Stimulated activated naive CD4-positive, alpha-beta T cell treated with Interleukin-2 at 50 U/mL for 16 hours (primary cell): ENCODE results near the gene CREBZF.

Source experiments
- DNase-seq: peaks from one replicate; lab custom pipeline; 2025; lab: John Stamatoyannopoulos, UW

Gene CREBZF, protein sequence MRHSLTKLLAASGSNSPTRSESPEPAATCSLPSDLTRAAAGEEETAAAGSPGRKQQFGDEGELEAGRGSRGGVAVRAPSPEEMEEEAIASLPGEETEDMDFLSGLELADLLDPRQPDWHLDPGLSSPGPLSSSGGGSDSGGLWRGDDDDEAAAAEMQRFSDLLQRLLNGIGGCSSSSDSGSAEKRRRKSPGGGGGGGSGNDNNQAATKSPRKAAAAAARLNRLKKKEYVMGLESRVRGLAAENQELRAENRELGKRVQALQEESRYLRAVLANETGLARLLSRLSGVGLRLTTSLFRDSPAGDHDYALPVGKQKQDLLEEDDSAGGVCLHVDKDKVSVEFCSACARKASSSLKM

GRCh38 chr11:85664615-85665481 is at the start of gene CREBZF:
Gene CREBZF (minus strand): TSS chr11:85665129. CDS start chr11:85664875, 254 bp downstream.
- peak; percentile 90 for DNase-seq

DNA sequence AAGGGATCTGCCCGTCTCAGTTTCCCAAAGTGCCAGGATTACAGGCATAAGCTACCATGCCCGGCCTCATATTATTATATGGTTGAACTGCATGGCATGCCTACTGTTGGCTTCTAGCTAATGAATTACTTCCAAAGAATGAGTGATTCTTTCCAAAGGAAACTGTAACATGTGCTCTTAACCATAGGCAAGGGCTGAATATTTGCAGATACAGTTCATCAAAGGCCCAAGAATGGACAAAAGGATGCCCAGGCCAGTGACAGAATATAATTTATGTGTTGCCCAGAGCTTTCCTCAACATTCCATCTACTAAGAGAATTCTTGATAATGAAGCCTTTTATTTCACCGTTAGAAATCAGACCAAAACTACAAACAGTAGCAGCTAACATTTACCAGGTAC is 48.0 kb upstream of the CREBZF start:
- DNase-seq = no peak

- no peak for DNase-seq
Observed at GRCh38 chr11:85710917-85711316, 46.0 kb upstream of the CREBZF start.

GRCh38 chr11:85709941-85710702 is 45.2 kb upstream of the CREBZF start:
- DNase-seq = no peak

DNA sequence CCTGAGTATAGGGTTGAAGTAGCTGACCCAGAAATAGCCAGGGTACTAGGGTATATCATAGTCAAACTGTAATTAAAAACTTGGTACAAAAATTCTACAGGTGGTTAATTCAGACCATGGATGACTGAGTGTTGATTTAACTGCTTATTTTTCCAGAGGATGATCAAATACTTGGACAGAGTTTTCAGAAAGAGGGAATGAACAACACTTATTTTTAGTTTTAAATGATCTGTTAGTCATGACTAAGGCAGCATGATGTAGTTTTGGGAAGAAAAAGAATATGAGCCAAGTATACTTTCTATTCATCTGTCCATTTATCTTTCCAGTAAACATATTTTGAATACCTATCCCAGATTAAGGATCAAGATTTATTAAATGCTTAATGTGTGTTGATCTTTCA is 40.9 kb upstream of the CREBZF start:
- no peak for DNase-seq

GRCh38 chr11:85704967-85705366 is 40.0 kb upstream of the CREBZF start:
- no peak for DNase-seq

DNA sequence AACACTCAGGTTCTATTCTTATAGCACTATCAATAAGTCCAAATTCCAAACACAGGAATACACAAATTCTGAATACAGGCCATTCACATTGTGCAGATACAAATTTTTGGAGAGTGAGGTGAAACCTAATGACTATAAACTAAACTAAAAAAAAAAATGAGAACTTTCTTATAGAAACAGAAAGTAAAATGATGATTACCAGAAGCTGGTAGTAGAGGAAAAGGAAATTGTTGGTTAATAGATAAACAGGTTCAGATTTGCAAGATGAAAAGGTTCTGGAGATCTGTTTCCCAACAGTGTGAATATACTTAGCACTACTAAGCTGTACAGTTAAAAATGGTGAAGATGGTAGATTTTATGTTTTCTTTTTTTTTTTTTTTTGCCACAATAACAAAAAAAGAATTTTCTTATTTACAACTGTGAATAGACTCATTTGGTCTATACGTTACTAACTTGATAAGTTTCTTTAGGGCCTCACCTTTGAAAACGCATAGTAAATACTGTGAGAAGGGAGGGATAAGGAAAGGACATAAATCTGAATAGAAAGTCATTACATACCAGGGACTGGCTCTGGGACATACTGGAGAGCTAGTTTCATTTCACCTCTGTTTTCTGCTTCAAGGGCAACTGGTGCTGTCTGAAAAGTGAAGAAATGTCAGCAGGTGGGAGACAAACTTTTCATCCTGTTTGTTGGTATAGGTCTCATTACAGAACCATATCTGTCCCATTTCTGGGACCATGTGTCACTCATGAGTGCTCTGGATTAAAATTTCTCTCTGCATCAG is 35.2 kb upstream of the CREBZF start:
- no peak for DNase-seq

DNA sequence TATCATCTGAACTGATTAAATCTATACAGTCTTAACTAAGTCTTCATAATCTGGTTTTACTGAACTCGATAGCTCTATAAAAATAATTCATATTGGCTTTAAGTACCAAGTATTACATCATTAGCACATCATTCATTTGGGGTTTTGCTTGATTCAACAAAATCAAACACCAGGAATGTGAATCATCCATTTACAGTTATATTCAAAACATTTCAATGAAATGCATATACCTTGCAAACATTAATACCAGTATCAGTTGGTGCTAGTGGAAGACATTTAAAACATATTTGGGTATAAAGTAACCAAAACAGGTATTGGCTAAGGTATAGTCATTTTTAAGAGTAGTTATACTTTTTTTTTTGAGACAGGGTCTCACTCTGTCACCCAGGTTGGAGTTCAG is 33.3 kb upstream of the CREBZF start:
- no peak for DNase-seq

GRCh38 chr11:85697747-85698146 is 32.8 kb upstream of the CREBZF start:
- DNase-seq = no peak

DNA sequence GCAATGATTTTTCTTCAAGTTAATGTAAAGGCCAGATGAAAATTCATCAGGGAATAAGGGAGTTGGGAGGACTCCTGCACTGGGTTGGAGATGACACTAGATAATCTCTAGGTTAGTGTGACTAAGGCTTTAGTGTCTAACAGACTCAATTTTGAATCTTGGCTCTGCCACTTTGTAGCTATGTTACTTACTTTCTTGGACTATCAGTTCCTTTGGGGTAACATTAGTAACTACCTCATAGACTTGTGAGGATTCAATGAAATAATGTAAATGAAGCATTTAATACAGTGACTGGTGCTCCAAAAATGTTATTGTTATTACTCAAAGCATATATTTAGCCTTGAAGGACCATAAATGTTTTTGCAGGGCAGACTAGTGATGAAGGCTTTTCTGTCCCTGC is 30.6 kb upstream of the CREBZF start:
- no peak for DNase-seq

GRCh38 chr11:85694385-85694980 is 29.6 kb upstream of the CREBZF start:
- no peak for DNase-seq

GRCh38 chr11:85685820-85686459 is 21.0 kb upstream of the CREBZF start, which contains the start of gene CCDC89:
Gene CCDC89 (minus strand): TSS chr11:85686195. CDS start chr11:85686130, 65 bp downstream.
- no peak for DNase-seq

- no peak for DNase-seq
Observed at GRCh38 chr11:85685125-85685819, 20.3 kb upstream of the CREBZF start.

GRCh38 chr11:85682330-85683305 is 17.7 kb upstream of the CREBZF start:
- peak; percentile 48 for DNase-seq

DNA sequence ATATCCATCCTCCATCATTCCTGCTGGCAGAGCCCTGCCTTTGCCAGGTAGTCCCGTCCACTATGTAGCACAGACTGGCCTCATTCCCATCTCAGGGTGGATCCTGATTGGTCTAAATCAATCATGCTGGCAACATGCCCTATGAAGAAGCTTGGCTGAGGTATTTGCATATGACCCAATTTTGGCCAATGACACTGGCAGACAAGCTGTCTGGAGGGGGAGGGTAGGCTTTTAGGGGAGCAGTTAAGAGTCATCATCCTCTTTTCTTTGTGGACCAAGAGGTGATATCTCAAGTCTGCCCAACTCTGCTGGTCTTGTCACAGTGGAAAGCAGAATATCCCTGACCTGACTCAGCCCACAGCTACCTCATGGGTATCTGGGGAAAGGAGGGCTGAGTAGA is 16.0 kb upstream of the CREBZF start:
- no peak for DNase-seq

GRCh38 chr11:85679576-85679975 is 14.6 kb upstream of the CREBZF start:
- DNase-seq = no peak

- no peak for DNase-seq
Observed at GRCh38 chr11:85673393-85673792, 8.5 kb upstream of the CREBZF start.

DNA sequence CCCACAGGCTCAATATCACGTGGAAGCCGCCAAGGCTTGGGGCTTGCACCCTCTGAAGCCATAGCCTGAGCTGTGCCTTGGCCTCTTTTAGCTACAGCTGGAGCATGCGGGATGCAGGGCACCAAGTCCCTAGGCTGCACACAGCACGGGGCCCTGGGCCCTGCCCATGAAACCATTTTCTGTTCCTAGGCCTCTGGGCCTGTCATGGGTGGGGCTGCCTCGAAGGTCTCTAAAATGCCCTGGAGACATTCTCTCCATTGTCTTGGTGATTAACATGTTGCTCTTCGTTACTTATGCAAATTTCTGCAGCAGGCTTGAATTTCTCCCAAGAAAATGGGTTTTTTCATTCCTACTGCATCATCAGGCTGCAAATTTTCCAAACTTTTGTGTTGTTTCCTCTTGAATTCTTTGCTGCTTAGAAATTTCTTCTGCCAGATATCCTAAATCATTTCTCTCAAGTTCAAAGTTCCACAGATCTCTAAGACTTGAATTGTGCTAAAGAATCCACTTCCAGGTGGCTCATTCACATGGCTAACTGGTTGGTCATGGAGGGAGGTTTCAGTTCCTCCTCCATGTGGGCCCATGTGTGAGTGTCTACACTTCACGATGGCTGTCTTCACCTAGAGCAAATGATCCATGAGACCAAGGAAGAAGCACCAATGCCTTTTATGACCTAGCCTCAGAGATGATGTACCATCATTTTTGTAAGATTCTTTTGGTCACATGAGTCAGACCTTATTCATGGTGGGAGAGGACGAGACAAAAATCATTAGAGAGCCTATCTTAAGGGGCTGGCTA is 7.4 kb upstream of the CREBZF start:
- DNase-seq = no peak
